ENCODE data around the gene AMT.

AMT gene

GRCh38 chr3:49422379-49423248, at the start of gene AMT:
Gene AMT, minus strand, starts transcription at chr3:49422473. Its CDS starts 23 bp downstream, at chr3:49422450.
- no peak for DNase-seq (ENCODE audit: low read depth)

- no peak for DNase-seq (ENCODE audit: low read depth)
Observed at GRCh38 chr3:49470714-49471420, 48.6 kb upstream of the AMT start.

- peak; percentile 94 for DNase-seq (ENCODE audit: low read depth)
Observed at GRCh38 chr3:49469936-49470713, 47.9 kb upstream of the AMT start, which contains the start of gene DAG1. Gene DAG1, plus strand, starts transcription at chr3:49470267. Its CDS starts 40,268 bp downstream, at chr3:49510535.

- no peak for DNase-seq (ENCODE audit: low read depth)
Observed at GRCh38 chr3:49469037-49469935, 47.0 kb upstream of the AMT start.

- no peak for DNase-seq (ENCODE audit: low read depth)
Observed at GRCh38 chr3:49466085-49466484, 43.8 kb upstream of the AMT start.

- DNase-seq (ENCODE audit: low read depth) = no peak
Observed at GRCh38 chr3:49465270-49466034, 43.2 kb upstream of the AMT start.

- no peak for DNase-seq (ENCODE audit: low read depth)
Observed at GRCh38 chr3:49462222-49462621, 39.9 kb upstream of the AMT start.

GRCh38 chr3:49461443-49462171, 39.3 kb upstream of the AMT start:
- DNase-seq (ENCODE audit: low read depth) = no peak

GRCh38 chr3:49460956-49461355, 38.7 kb upstream of the AMT start:
- DNase-seq (ENCODE audit: low read depth) = no peak

- DNase-seq (ENCODE audit: low read depth) = no peak
Observed at GRCh38 chr3:49460188-49460890, 38.1 kb upstream of the AMT start.

- DNase-seq (ENCODE audit: low read depth) = no peak
Observed at GRCh38 chr3:49456466-49456865, 34.2 kb upstream of the AMT start.

GRCh38 chr3:49454898-49455681, 32.8 kb upstream of the AMT start:
- no peak for DNase-seq (ENCODE audit: low read depth)

- no peak for DNase-seq (ENCODE audit: low read depth)
Observed at GRCh38 chr3:49454458-49454857, 32.2 kb upstream of the AMT start.

GRCh38 chr3:49453621-49454020, 31.3 kb upstream of the AMT start:
- DNase-seq (ENCODE audit: low read depth) = no peak

- DNase-seq (ENCODE audit: low read depth) = no peak
Observed at GRCh38 chr3:49445391-49445790, 23.1 kb upstream of the AMT start.

- DNase-seq (ENCODE audit: low read depth) = no peak
Observed at GRCh38 chr3:49434731-49435130, 12.5 kb upstream of the AMT start.

GRCh38 chr3:49428752-49429080, 6.4 kb upstream of the AMT start:
- DNase-seq (ENCODE audit: low read depth) = no peak

GRCh38 chr3:49427586-49427985, 5.3 kb upstream of the AMT start:
- no peak for DNase-seq (ENCODE audit: low read depth)

- no peak for DNase-seq (ENCODE audit: low read depth)
Observed at GRCh38 chr3:49424816-49425215, 2.5 kb upstream of the AMT start.

All from activated T-helper 9 cell treated with anti-CD3 and anti-CD28 coated beads, Interleukin-2, amount 50 U/mL, for 16 hours (primary cell).